NCI-H2107 treated with DMSO at 0.1 percent for 48 hours (cell line): ENCODE results near the gene TM4SF18.
"Not testable (repeated sequence)": the region's sequence is repeated elsewhere in the genome, so short reads cannot be mapped to it uniquely, and the experiment has no call there.

ENCODE experiments used
- DNase-seq: peaks from one replicate; lab custom pipeline; 2025; ENCODE audit not compliant: unreplicated experiment; lab: John Stamatoyannopoulos, UW

Gene TM4SF18

GRCh38 chr3:149333176-149333859 is at the start of gene TM4SF18:
TM4SF18 (minus strand) TSS chr3:149333636; CDS start chr3:149333382, 254 bp downstream.
- DNase-seq: no peak

DNA sequence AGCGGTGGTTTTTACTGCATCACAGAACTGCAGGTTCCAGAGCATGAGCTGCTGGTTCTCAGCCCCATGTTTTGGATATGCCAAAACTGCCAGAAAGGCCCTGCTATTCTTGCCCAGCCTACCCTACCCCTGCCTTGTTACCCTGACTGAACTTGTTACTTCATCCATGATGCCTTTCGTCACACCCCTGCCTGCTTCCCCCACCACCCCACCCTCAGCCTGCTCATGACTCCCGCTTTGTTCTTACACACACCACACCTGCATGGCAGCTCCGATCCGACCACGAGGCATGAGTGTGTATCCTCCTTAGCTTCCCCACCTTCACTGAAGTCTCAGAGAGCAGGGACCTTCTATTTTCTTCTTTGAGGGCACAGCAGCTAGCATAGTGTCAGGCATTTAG is 49.1 kb upstream of the TM4SF18 start:
- no peak for DNase-seq

DNA sequence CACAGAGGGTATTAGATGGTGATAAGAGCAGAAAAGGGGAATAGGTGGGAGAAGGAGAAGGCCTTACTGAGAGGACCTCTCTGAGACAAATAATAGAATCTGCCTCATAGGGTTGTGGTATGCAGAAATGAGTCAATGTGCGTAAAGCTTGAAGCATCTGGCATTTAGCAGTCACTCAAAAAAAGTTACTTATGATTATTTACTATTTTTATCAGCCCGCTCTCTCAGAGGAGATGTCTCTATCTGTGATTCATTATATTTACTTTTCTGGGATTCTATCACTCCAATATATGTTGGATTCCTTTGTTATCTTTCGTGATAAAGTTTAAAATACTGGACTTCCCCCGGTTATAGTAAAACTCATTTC is 48.6 kb upstream of the TM4SF18 start:
- no peak for DNase-seq

DNA sequence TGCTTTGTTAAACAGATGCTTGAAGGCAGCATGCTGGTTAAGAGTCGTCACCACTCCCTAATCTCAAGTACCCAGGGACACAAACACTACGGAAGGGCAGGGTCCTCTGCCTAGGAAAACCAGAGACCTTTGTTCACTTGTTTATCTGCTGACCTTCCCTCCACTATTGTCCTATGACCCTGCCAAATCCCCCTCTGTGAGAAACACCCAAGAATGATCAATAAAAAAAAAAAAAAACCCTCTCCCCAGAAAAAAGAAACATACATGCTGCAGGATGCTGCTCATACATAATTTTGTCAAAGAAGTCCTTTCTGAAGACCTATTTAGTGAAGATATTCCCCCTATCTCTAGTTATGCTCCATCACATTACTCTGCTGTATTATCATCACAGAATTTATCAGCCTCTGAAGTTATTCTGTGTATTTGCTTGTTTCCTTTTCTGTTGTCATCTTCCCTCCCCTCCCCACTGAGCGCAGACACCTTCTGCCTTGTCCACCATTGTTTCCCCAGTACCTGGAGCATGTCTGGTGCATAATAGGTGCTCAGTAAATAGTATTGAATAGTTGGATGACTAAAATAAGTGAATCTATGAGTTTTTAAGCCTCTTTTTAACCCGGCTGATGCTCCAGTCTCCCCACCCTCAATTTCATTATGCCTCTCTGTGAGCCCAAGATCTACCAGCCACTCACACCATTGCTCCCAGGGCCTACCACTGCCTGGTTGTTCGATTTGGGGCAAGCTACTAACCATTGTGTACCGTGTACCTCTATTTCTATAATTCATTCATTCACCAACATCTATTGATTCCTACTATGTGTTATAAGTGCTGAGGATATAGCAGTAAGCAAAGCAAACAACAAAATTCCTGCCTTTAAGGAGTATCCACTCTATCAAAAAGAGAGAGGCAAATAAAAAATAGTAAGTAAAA is 48.0 kb upstream of the TM4SF18 start:
- no peak for DNase-seq

- DNase-seq: not testable (repeated sequence)
Observed at GRCh38 chr3:149380220-149380619, 46.8 kb upstream of the TM4SF18 start.

DNA sequence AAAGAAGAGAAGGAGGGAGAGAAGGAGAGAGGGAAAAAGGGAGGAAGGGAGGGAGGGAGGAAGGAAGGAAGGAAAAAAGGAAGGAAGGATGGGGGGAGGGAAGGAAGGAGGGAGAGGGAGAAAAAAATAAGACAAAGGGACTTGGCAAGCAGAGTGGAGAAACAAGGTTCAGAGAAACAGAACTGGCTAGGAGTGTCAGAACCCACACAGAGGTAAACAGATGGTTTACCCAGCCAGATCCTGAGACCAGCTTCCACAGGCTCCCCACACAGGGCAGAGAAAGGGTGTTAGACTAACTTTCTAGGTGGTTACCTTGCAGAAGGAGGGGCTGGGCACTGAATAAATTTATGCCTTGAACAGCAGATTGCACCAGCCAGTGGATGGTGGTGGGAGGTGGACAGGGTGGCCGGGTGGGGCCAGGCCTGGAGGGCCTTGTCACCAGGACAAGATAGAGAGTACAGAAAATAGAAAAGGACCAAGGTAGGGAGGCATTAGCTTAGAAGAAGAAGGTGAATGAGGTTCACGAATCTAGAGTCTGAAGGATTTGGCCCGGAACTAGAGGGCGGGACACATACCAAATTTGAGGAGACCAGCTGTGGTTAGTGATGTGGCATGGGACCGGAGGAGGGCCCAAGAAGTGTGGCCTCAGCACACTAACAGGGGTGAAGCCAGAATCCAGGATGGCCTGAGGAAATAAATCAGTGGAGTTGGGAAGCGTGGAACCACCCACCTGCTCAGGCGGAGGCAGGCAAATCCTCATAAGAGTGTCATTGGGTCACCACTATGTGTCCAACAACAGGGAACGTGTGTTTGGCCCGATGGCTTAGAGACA is 45.3 kb upstream of the TM4SF18 start:
- DNase-seq: no peak

GRCh38 chr3:149377408-149378364 is 44.2 kb upstream of the TM4SF18 start, which contains the start of gene TM4SF1:
TM4SF1 (minus strand) TSS chr3:149377649; CDS start chr3:149377547, 102 bp downstream.
- no peak for DNase-seq

- no peak for DNase-seq
Observed at GRCh38 chr3:149376718-149377407, 43.4 kb upstream of the TM4SF18 start.

DNA sequence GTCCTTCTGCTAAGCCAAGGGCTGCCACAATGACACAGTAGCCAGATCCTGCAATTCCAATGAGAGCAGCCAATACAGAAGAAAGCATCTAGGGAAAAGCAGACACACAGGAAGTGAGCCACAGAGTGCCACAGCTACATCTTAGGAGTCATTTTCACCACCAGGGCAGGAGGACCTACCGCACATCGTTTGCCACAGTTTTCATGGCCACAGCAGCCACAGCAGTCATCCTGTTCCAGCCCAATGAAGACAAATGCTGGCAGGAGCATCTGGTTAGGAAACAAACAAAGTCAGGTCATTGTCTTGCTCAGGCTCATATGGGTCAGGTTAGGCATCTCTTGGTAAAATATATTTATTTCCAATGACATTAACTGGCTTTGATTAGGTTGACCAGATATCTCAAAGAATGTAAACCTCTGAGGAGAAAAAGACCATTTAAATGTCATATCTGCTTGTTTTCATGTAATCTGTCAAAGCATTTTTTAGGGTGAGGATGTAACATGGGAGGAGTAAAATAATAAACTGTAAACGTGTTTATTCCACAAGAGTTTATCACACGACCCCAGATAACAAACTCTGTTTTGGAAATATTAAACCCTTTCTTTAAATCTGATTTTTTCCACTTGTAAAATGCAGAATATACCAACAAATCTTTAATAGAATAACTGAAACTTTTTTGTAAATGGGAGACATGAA is 42.2 kb upstream of the TM4SF18 start:
- DNase-seq: no peak

DNA sequence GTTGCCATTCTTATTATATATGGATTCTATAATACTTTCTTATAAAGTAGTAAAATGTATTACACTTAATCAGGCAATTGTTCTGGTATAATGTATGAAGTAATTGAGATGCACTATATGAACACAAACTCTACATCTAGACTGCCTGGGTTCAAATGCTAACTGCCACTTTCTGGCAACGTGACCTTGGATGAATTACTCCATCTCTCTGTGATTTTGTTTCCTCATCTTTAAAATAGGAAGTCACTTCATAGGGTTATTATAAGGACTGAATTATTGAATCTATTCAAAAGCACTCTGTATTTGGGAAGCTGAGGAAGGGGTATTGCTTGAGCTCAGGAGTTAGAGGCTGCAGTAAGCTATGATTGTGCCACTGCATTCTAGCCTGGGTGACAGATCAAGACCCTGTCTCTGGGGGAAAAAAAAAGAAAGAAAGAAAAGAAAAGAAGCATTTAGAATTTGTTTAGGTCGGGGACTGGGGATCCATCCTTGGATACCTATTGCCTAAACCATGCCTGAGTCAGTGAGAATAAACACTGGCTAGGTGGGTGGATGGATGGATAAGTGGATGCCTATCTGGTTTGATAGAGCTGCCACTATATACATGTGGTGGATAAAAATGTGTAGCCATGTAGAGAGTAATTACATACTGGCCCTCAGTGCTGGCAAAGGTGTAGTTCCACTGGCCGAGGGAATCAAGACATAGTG is 41.5 kb upstream of the TM4SF18 start:
- DNase-seq: no peak

GRCh38 chr3:149374391-149374790 is 41.0 kb upstream of the TM4SF18 start:
- no peak for DNase-seq

- no peak for DNase-seq
Observed at GRCh38 chr3:149373235-149374125, 40.0 kb upstream of the TM4SF18 start.

DNA sequence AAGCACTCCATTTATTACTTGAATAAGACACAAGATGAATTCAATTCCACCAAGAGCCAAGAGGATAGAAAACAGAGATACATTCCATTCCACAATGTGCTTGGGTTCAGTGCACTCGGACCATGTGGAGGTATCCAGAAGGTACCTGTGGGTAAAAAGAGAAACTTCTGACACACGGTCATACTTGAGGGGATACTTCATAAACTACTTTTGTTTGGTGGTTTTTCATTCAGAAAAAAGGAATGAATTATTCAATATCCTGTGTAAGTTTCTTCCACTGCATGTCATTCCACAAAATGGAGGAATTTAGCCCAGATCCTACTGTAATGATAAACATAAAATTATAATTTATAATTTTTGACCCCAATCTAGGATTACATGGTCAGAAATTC is 38.3 kb upstream of the TM4SF18 start:
- no peak for DNase-seq

DNA sequence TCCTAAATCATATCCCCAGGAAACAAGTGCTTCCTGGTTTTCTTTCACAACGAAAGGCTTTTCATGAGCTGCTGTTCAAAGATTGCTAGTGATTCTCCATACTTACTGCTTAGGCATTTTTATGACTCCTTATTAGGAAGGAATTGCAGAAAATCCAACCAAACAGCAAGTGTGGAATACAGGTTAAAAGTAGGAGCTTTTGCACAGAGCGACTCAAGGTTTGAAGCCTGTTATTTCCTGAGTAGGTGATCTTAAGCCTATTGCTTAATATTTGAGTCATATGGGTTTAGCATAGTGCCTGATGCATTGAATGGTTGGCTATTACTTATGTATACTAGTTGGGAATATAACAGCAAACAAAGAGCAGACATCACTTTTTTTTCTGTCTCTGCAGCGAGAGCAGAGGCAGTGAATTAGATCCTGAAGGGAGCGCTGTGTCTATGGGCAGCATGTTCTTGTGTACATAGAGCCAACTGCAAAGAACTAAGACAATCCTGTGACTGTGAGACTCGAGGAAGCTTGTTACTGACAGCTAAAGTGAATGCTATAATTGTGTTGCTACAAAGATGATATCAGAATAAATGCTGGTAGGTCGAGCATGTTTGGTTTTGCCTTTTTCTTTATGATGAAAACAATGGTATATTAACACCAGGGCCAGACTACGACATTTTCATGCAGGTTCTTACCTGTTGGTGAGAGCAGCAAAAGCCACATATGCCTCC is 37.7 kb upstream of the TM4SF18 start:
- no peak for DNase-seq

GRCh38 chr3:149369991-149370866 is 36.8 kb upstream of the TM4SF18 start:
- DNase-seq: no peak
